Airway epithelial cell (primary cell): Measurements from ENCODE around the gene ANXA3. TPM values are rescaled to one million over a fixed set of nuclear protein-coding genes. Genes with fewer than 3 reads are reported as not detected.

Source experiments
- total RNA-seq: library from RNA; depleted of rRNA; stranded (reverse); fragments of >200 nt; gene quantifications from 2 replicates; pipeline ENCODE4 v1.2.3, GENCODE V29; 2015

The ANXA3 gene
- 125 and 187 TPM in 2 replicates for total RNA-seq

GRCh38 chr4:78551420-78552351 lies at the start of gene ANXA3:
Gene ANXA3 (plus strand): TSS chr4:78551770. CDS start chr4:78554474, 2,704 bp downstream.

Other genes with a start within 250 kb of the ANXA3 start
- 11.4 and 25.2 TPM in 2 replicates for gene BMP2K, start 224.6 kb downstream of the ANXA3 start, total RNA-seq